H9 (cell line): Measurements from ENCODE around the gene NET1. TPM values are rescaled to one million over a fixed set of nuclear protein-coding genes. Genes with fewer than 3 reads are reported as not detected.
A peak's percentile ranks its signal among the peaks of the same experiment; 100 is the strongest.

Experiments
- DNase-seq: peaks from one replicate; pipeline ENCODE4 v3.0.0-alpha.2; 2017
- H2AFZ ChIP-seq: one replicate; pipeline ENCODE4 v1.6.1; 2013; ENCODE audit warnings: mild to moderate bottlenecking, low read length, control low read depth, moderate library complexity
- H2AK5ac ChIP-seq: 2 replicates; pipeline ENCODE4 v1.6.1; 2013; ENCODE audit warnings: low read length, control low read depth, mixed read lengths; ENCODE audit not compliant: insufficient read length
- H2BK120ac ChIP-seq: one replicate; pipeline ENCODE4 v1.6.1; 2013; ENCODE audit warnings: low read depth, mild to moderate bottlenecking, low read length, control low read depth, inconsistent platforms; ENCODE audit not compliant: poor library complexity, severe bottlenecking
- H2BK12ac ChIP-seq: 2 replicates; pipeline ENCODE4 v1.6.1; 2013; ENCODE audit warnings: low read length, control low read depth, mixed read lengths, low read depth; ENCODE audit not compliant: insufficient read length
- H2BK15ac ChIP-seq: 2 replicates; pipeline ENCODE4 v1.6.1; 2013; ENCODE audit warnings: low read depth, low read length, control low read depth
- H2BK20ac ChIP-seq: one replicate; pipeline ENCODE4 v1.6.1; 2013; ENCODE audit warnings: low read depth, mild to moderate bottlenecking, low read length, control low read depth, inconsistent platforms; ENCODE audit not compliant: poor library complexity, severe bottlenecking
- H2BK5ac ChIP-seq: 2 replicates; pipeline ENCODE4 v1.6.1; 2013; ENCODE audit warnings: low read length, control low read depth, mixed read lengths; ENCODE audit not compliant: insufficient read length
- H3K14ac ChIP-seq: 2 replicates; pipeline ENCODE4 v1.6.1; 2013; ENCODE audit warnings: low read length, control low read depth; ENCODE audit not compliant: insufficient read depth
- H3K18ac ChIP-seq: 2 replicates; pipeline ENCODE4 v1.6.1; 2013; ENCODE audit warnings: low read depth, mild to moderate bottlenecking, mixed read lengths, low read length, control low read depth; ENCODE audit not compliant: insufficient read length
- H3K23ac ChIP-seq: 2 replicates; pipeline ENCODE4 v1.6.1; 2013; ENCODE audit warnings: low read length, control low read depth, mixed read lengths, low read depth; ENCODE audit not compliant: insufficient read length
- H3K23me2 ChIP-seq: 2 replicates; pipeline ENCODE4 v1.6.1; 2013; ENCODE audit warnings: low read depth, mild to moderate bottlenecking, mixed read lengths, low read length, control low read depth; ENCODE audit not compliant: insufficient read length, poor library complexity, severe bottlenecking
- H3K27ac ChIP-seq: 2 replicates; pipeline ENCODE4 v1.5.1; 2013; ENCODE audit warnings: low read length, control low read depth, mixed read lengths, low read depth; ENCODE audit not compliant: insufficient read length
- H3K27me3 ChIP-seq: 2 replicates; pipeline ENCODE4 v1.6.1; 2013; ENCODE audit warnings: low read length, control low read depth, inconsistent platforms; ENCODE audit not compliant: insufficient read depth
- H3K4ac ChIP-seq: 2 replicates; pipeline ENCODE4 v1.6.1; 2013; ENCODE audit warnings: low read depth, mild to moderate bottlenecking, control low read depth, inconsistent platforms, low read length, moderate library complexity
- H3K4me1 ChIP-seq: 2 replicates; pipeline ENCODE4 v1.6.1; 2013; ENCODE audit warnings: low read length, control low read depth, inconsistent platforms; ENCODE audit not compliant: insufficient read depth
- H3K4me2 ChIP-seq: 2 replicates; pipeline ENCODE4 v1.6.1; 2013; ENCODE audit warnings: low read length, control low read depth, mixed read lengths; ENCODE audit not compliant: insufficient read length, insufficient read depth
- H3K56ac ChIP-seq: 2 replicates; pipeline ENCODE4 v1.6.1; 2013; ENCODE audit warnings: low read depth, mild to moderate bottlenecking, mixed read lengths, low read length, control low read depth; ENCODE audit not compliant: insufficient read length
- H3K79me1 ChIP-seq: 2 replicates; pipeline ENCODE4 v1.6.1; 2013; ENCODE audit warnings: low read depth, mild to moderate bottlenecking, moderate library complexity, low read length, control low read depth, inconsistent platforms; ENCODE audit not compliant: insufficient read depth, poor library complexity, severe bottlenecking
- H3K79me2 ChIP-seq: 2 replicates; pipeline ENCODE4 v1.6.1; 2013; ENCODE audit warnings: low read length, control low read depth, inconsistent platforms; ENCODE audit not compliant: insufficient read depth
- H3K9ac ChIP-seq: 2 replicates; pipeline ENCODE4 v1.6.1; 2013; ENCODE audit warnings: low read length, control low read depth, mixed read lengths; ENCODE audit not compliant: insufficient read length; ENCODE audit errors: extremely low read depth
- H3K9me3 ChIP-seq: one replicate; pipeline ENCODE4 v1.6.1; 2013; ENCODE audit warnings: low read depth, low read length, inconsistent platforms; ENCODE audit not compliant: control insufficient read depth
- H3T11ph ChIP-seq: one replicate; pipeline ENCODE4 v1.6.1; 2013; ENCODE audit warnings: mild to moderate bottlenecking, low read length, control low read depth, inconsistent platforms
- H4K20me1 ChIP-seq: one replicate; pipeline ENCODE4 v1.6.1; 2013; ENCODE audit not compliant: control insufficient read depth, insufficient read length, insufficient read depth
- H4K5ac ChIP-seq: 2 replicates; pipeline ENCODE4 v1.6.1; 2013; ENCODE audit warnings: low read depth, mild to moderate bottlenecking, mixed read lengths, low read length, control low read depth; ENCODE audit not compliant: insufficient read length
- H4K8ac ChIP-seq: replicated peaks from 2 replicates; pipeline ENCODE4 v1.6.1; 2013; ENCODE audit warnings: low read length, control low read depth, mixed read lengths, low read depth; ENCODE audit not compliant: insufficient read length
- H4K91ac ChIP-seq: 2 replicates; pipeline ENCODE4 v1.6.1; 2013; ENCODE audit warnings: low read depth, mild to moderate bottlenecking, moderate library complexity, mixed read lengths, low read length, control low read depth; ENCODE audit not compliant: insufficient read length
- H3K27ac Mint-ChIP-seq, 3 experiments: 2 replicates in 2 of 3; 3 replicates in 1 of 3; pipeline ENCODE4 v1.8.0; 2020 to 2021; ENCODE audit warnings: mixed read lengths in 3 of 3, mild to moderate bottlenecking in 1 of 3, moderate library complexity in 1 of 3
- H3K27me3 Mint-ChIP-seq: 2 replicates; pipeline ENCODE4 v1.8.0; 2021; ENCODE audit warnings: low read depth, mild to moderate bottlenecking, moderate library complexity, mixed read lengths
- H3K36me3 Mint-ChIP-seq, 3 experiments: 2 replicates in 2 of 3; 3 replicates in 1 of 3; pipeline ENCODE4 v1.8.0; 2020 to 2021; ENCODE audit warnings: low read depth in 3 of 3, mixed read lengths in 3 of 3; ENCODE audit not compliant: insufficient read depth in 1 of 3
- H3K4me1 Mint-ChIP-seq, 2 experiments: 2 replicates each; pipeline ENCODE4 v1.8.0; 2020; ENCODE audit warnings: mixed read lengths in 2 of 2
- H3K4me3 Mint-ChIP-seq, 2 experiments: 2 replicates in 1 of 2; 3 replicates in 1 of 2; pipeline ENCODE4 v1.8.0; 2020 to 2021; ENCODE audit warnings: mild to moderate bottlenecking in 2 of 2, mixed read lengths in 2 of 2, moderate library complexity in 1 of 2
- H3K9me3 Mint-ChIP-seq, 2 experiments: 2 replicates in 1 of 2; 3 replicates in 1 of 2; pipeline ENCODE4 v1.8.0; 2020; ENCODE audit warnings: mild to moderate bottlenecking in 2 of 2, mixed read lengths in 2 of 2, moderate library complexity in 1 of 2
- whole genome bisulfite sequencing: extraction: QIAGEN DNeasy Blood & Tissue Kit; methylation state at CpG from one replicate; pipeline ENCODE4 v1.1.7; 2013; ENCODE audit warnings: missing lambda C conversion rate, low lambda C conversion rate, mixed read lengths; ENCODE audit not compliant: insufficient read length; ENCODE audit errors: extremely low coverage; 5-methylcytosine and 5-hydroxymethylcytosine counted together
- total RNA-seq: library from RNA; stranded (reverse); gene quantifications from 2 replicates; pipeline ENCODE4 v1.2.1, GENCODE V29; 2021
- TF ChIP-seq, protein P1 (sequence below): fragments of 200-600 bp; sonication (generic); conservative IDR thresholded peaks from 3 replicates; pipeline ENCODE4 v1.8.0; 2021; ENCODE audit warnings: antibody characterized with exemption, mild to moderate bottlenecking

Gene NET1
- total RNA-seq, 1 experiment from 2014 or later, result 50.6 TPM

DNA sequence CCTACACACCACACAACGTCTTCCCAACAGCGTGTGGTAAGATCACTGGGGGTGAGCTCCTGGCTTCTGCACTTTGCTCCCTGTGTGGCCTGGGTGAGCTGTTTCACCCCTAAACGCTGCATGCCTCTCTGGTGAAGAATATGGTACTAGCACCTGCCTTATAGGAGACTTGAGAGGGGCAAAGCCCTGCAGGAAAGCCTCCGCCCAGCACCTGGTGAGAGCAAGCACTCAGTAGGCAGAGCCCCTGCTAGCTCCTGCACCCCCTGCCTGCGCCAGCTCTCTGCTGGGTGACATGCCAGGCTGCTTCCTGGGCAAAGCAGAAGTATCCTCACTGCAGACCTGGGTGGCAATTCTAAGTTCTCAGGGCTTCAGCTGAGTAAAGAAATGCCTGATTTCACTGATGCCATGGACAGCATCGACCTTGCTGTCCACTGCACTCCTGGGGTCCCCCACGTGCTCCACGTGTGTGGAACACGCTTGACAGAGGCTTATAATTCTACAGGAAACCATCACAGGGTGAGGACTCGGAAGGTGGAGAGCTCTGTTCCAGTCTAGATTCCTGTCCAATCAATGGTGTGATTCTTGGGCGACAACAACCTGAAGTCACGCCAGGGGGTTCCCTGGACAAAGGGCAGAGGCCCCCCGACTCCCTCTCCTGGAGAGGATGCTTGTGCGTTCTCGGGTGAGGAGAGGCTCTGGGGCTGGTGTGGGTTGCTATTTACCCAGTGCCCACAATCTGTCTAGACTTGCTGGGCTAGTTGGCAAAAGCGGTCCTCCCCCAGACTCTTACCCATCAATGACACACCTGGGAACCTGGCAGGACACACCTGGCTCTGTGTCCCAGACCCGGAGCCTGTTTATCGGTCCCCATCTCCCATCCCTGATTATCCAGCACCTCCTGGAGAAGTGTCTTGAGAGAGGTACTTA lies 92.1 kb downstream of the NET1 start:
- no peak overlapping the region for H3K4me2 ChIP-seq
- Mint-ChIP-seq H3K36me3 (no peaks in the 10 kb centered on the region; a peak in 1 of 7 replicates), H3K4me1 (peaks cover 4 to 6% of the 10 kb centered on the region in 2 experiments), H3K27me3 (peaks cover 5% of the 10 kb centered on the region), H3K9me3 (no peaks in the 10 kb centered on the region), H3K27ac (no peak overlapping the region), H3K4me3 (no peak overlapping the region)
- H3K4me1 ChIP-seq, result no peaks in the 10 kb centered on the region; the same call in 1 of the 2 replicates
- H2AFZ ChIP-seq, result no peak overlapping the region
- no CpG with 5 or more reads among the region's 18 CpGs for WGBS
- TF ChIP-seq, protein P1, sequence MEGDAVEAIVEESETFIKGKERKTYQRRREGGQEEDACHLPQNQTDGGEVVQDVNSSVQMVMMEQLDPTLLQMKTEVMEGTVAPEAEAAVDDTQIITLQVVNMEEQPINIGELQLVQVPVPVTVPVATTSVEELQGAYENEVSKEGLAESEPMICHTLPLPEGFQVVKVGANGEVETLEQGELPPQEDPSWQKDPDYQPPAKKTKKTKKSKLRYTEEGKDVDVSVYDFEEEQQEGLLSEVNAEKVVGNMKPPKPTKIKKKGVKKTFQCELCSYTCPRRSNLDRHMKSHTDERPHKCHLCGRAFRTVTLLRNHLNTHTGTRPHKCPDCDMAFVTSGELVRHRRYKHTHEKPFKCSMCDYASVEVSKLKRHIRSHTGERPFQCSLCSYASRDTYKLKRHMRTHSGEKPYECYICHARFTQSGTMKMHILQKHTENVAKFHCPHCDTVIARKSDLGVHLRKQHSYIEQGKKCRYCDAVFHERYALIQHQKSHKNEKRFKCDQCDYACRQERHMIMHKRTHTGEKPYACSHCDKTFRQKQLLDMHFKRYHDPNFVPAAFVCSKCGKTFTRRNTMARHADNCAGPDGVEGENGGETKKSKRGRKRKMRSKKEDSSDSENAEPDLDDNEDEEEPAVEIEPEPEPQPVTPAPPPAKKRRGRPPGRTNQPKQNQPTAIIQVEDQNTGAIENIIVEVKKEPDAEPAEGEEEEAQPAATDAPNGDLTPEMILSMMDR, result no peak
- no peak overlapping the region for H3K4ac ChIP-seq
- no peak overlapping the region for H2BK20ac ChIP-seq
- no peak overlapping the region for H2BK120ac ChIP-seq
- H2BK12ac ChIP-seq, result no peak overlapping the region
- no peak overlapping the region for H3K9ac ChIP-seq
- H4K5ac ChIP-seq, result no peak overlapping the region
- no peak for DNase-seq
- no peaks in the 10 kb centered on the region for H3K23me2 ChIP-seq
- H3K14ac ChIP-seq, result peak overlapping the region; percentile 23; the same call in 1 of the 2 replicates
- H2BK5ac ChIP-seq, result no peak overlapping the region
- no peaks in the 10 kb centered on the region for H3K9me3 ChIP-seq
- H4K8ac ChIP-seq, result peak overlapping the region; percentile 70
- H4K91ac ChIP-seq, result no peak overlapping the region
- no peak overlapping the region for H3K23ac ChIP-seq
- no peak overlapping the region for H2BK15ac ChIP-seq
- H4K20me1 ChIP-seq, result no peaks in the 10 kb centered on the region
- H3K27ac ChIP-seq, result no peak overlapping the region
- H3K79me1 ChIP-seq, result no peaks in the 10 kb centered on the region
- no peaks in the 10 kb centered on the region for H3K79me2 ChIP-seq
- H3K56ac ChIP-seq, result no peak overlapping the region
- no peak overlapping the region for H2AK5ac ChIP-seq
- no peaks in the 10 kb centered on the region for H3K27me3 ChIP-seq
- no peak overlapping the region for H3T11ph ChIP-seq
- H3K18ac ChIP-seq, result no peak overlapping the region
